HG03135 (cell line): ENCODE measurements around the gene SLC6A12.

Experiments used
- ATAC-seq: cut with Tn5 transposase; IDR thresholded peaks from one replicate; pipeline ENCODE4 v1.9.1; 2021; ENCODE audit warnings: mild to moderate bottlenecking, moderate library complexity; ENCODE audit not compliant: unreplicated experiment

The SLC6A12 gene

GRCh38 chr12:145369-145960, 68.5 kb downstream of the SLC6A12 start:
- ATAC-seq, result no peak

DNA sequence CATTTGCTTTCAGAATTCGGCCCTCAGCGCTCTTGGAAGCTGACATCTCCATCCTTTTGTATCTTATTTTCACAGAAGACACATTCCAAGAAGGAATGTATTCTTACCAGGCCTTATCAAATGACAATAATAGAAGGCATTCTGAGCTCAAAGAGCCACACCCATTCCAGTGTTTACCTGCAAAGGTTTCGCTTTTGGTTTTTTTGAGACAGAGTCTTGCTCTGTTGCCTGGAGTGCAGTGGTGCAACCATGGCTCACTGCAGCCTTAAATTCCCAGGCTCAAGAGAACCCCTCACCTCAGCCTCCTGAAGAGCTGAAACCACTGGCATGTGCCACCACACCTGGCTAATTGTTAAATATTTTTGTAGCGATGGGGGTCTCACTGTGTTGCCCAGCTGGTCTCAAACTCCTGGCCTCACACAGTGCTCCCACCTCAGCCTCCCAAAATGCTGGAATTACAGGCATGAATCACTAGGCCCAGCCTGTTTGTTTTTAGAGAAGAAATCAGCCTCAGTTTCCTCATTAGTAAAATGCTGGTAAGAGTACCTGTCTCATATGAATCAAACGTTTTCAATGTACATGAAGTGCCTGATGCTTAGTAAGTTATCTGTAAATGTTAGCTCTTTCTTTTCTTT, 69.2 kb downstream of the SLC6A12 start:
- ATAC-seq, result no peak

DNA sequence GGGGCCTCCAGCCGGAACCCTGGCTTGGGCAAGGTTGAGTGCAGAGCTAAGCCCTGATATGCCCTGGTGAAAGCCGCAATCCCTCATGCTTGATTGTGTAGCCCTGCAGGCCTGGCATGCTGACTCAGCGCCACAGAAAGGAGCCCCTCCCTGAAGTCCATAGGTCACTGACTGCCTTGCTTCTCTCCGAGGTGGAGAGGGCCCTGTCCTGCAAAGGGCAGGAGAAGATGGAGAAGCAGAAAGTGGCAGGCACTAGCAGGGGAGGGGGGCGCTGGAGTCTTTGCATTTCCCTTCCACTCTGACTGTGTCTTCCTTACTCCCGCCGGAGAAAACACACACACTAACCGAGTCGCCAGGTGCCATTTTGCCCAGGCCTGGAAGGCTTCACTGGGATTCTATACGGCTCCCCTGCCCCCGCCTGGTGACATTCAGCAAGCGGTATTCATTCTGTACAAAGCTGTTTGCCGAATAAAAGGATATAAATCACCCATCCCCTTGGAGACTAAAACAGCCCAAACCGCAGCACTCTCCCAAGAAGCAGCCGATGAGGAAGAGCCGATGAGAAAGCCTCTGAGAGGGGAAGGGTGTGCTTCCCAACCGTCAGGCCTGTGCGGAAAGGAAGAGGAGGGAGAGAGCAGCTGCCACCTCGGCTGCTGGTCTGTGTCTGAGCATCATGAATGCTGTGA, 69.8 kb downstream of the SLC6A12 start:
- no peak for ATAC-seq

DNA sequence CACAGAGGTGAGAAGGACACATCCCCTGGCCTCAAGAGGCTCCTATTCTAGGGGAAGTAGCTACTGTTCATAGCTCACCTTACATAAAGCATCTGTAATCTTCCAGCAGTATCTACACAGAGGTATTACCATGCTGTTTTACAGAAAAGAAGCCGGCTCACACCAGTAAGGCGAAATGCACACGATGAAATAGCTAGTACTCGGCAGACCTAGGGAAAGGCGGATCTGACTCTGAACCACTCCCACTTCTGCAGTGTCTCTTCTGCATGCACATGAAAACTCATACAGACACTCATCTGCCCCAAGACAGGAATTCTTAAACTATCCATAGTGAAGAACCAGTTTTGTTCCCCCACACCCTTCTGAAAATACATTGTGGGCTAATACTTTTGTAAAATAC, 73.8 kb downstream of the SLC6A12 start:
- ATAC-seq, result no peak
